Endometrial microvascular endothelial cells (primary cell): ENCODE results near the gene BOD1L2. TPM values are rescaled to one million over a fixed set of nuclear protein-coding genes. Genes with fewer than 3 reads are reported as not detected.

Experiments used
- in situ Hi-C: cut with HindIII; loops from 2 replicates; pipeline ENCODE4 v1.10.0; 2017; ENCODE audit warnings: low sequenced_read_pairs, low pct_unique_long_range_greater_than_20kb; ENCODE audit errors: inconsistent ontology term
- total RNA-seq: library from RNA; depleted of rRNA; stranded (reverse); fragments of >200 nt; gene quantifications from one replicate; pipeline ENCODE4 v1.2.3, GENCODE V29; 2015; ENCODE audit errors: inconsistent ontology term

Gene BOD1L2
- total RNA-seq, 1 donor from 2014 or later, result not detected

DNA sequence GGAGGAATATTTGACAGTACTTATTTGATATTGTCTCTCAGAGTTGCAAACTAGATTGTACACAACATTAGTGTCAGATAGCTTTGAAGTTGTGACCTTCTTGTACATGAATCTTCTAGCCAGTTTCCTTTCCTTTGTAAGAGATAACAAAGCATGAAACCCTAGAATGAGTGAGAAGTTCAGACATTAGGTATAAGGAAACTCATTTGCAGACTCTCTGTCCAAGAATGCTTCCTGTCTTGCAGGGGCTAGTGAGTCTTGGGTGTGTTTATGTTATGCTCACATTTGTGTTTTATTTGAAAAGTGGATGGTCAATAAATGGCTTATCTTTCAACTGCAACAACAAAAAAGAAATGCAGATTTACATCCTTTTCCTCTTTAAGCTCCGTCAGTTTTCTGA, 1.4 kb downstream of the BOD1L2 start:
- in situ Hi-C loops, result no loop called here

GRCh38 chr18:57149051-57149450, 2.2 kb downstream of the BOD1L2 start:
- in situ Hi-C loops, result no loop called here

GRCh38 chr18:57149531-57149930, 2.6 kb downstream of the BOD1L2 start:
- in situ Hi-C loops, result no loop called here

DNA sequence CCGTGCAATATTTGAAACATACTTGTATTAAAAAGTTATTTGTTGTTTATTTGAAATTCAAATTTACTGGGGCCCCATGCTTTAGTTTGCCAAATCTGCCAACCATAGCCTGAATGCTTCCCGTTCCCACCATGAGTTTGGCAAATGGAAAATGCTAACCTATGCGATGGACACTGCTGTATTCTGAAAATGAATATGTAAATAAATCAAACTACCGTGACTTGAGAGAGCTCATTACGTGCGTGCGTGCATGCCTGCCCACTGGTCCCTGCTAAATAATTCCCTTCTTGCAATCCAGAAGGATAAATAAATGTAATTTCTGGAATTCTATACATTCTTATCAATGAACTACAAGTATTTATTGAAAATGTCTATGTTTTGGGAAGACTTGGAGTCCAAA, 3.2 kb downstream of the BOD1L2 start:
- in situ Hi-C loops, result no loop called here

GRCh38 chr18:57150828-57151227, 3.9 kb downstream of the BOD1L2 start:
- in situ Hi-C loops, result no loop called here

DNA sequence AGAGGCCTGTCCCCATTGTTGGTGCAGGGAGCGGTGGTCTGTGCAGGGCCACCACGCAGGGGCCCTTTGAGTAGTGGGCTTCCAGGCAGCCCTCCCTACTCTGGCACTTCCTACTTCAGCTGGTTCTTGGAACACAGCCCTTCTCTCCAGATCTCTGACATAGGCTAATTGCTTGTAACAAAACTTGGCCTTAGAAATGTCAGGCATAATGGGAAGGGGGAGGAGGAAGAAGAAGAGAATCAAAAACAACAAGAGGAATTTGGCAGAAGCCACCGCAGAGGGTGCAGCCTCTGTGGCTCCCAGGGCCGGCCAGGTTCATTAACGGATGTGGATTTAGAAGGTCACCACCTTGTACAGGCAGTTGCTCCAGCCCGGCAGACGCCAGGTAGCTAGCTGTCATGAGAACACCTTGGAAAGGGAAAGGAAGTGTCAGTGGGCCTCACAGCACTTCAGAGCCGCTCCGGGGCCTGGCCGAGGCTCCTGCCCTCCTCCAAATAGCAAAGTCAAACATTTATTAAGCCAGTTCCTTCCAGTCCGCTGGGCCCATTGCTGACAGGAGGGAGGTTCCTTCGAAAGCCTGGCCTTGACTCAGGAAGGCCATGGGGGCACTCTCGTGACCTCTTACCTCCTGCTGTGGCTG, 7.4 kb downstream of the BOD1L2 start:
- in situ Hi-C loops, result no loop called here

DNA sequence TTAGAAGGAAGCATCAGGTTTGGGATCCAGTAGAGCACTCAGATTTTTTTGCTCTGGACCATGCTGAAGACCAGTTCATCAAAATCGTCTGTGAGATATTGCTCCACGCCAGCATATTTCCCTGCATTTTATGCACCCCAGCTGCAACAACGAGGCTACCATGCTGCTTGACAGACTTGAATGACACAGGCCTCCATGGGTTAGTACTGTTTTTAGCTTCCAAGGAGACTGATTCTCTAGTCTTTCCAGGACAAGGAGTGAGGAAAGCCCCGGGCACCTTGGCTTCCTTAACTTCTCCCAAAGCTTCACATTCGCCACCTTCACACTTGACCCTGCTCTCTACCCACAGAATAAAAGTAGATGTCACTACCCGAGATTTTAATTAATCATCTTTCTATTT, 17.5 kb downstream of the BOD1L2 start:
- in situ Hi-C loops, result no loop called here

DNA sequence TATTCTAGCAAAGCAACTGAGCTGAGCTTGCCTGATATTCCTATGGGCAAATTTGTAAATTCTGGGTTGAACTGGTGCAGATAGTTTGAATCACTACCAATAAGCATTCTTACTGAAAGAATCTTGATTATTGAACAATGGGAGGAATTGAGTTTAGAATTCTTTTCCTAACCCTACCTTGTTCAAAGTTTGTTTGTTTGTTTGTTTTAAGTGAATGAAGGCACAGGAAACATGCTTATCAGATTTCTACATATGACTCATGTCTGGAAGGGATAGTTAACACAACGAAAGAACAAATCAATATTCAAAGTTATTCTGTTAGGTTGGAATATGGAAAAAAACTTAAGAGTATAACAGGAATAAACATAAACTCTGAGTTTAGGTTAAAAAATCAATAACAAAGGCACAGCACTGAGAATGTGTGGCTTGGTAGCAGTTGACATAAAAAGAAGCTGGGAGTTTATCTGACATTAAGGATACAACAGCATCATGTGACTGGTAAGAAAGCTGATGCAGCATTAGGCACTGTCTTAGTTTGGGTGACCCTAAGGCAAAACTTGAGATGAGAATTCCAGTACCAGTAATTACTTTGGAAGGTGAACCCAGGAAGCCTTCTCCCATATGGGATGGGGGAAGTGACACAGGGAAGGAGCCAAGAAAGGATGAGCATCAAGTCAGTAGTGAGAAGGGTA, 20.9 kb downstream of the BOD1L2 start:
- in situ Hi-C loops, result no loop called here

DNA sequence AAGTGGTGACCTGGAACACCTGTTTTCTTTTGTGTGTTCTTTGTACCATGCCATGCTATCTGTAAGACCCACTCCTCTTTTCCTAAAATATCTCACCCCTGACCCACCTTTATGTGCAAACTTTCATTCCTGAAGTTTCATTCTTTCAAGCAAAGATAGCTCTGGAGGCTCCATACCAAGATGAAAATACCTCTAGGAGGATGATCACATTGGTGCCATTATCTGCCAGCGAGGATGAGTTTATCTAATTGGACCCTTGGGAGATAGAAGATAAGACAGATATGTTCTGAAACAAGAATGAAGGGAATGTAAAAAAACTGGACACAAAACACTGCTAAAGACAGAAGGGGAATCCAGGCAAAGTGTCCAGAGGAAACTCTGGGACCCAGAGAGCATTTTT, 24.1 kb downstream of the BOD1L2 start:
- in situ Hi-C loops, result no loop called here

DNA sequence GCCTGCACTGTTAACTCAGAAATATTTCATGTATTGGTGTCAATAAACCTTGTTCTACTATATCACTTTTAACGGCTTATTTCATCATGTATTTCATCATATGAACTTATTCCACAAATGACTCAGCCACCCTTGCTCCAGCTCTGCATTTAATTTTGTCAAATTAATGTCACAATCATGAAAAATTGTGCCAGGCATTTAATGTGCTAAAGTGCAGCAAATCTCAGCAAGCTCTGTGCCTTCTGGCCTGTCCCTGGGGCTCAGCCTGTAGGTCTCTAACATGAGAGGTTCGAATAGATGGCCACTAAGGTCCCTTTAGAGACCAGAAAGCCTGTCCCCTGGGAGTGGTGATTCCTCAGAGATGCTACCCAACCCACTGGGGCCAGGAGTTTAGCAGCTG, 28.6 kb downstream of the BOD1L2 start:
- in situ Hi-C loops, result no loop called here

- in situ Hi-C loops, result no loop called here
These were observed 38.5 kb downstream of the BOD1L2 start for GRCh38 chr18:57185434-57185833.

DNA sequence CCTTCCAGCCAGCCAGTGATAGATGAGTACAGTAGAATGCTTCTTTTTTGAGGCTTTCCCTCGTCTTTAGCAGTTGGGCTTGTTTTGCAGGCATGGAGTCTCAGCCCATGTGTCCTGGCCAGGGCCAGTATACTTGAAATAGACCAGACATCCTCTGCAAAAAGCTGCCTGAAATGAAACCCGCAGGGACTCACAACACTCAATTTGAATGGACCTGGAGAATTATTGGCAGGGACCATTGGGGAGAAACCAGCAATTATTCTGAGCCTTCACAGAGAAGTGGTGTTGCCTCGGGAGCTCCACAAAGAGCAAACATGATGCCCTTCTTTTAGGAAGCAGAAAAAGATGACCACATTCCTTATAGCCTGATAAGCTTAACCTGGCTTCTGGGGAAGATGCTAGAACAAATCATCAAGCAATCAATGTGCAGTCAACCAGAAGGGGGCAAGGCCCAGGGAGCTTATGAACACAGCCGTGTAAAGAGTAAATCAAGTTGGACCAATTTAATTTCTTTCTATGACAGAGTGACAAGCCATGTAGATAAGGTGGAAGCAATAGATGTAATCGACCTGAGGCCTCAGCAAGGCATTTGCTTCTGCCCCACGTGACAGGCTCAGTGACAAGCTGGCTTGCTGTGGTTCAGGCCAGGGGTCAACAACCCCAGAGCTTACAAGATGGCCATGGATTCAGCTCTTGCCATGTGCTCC, 42.1 kb downstream of the BOD1L2 start:
- in situ Hi-C loops, result no loop called here

GRCh38 chr18:57190026-57190425, 43.1 kb downstream of the BOD1L2 start:
- in situ Hi-C loops, result no loop called here

- in situ Hi-C loops, result no loop called here
These were observed 47.2 kb downstream of the BOD1L2 start for GRCh38 chr18:57194070-57194469.

GRCh38 chr18:57194622-57195021, 47.7 kb downstream of the BOD1L2 start:
- in situ Hi-C loops, result no loop called here

GRCh38 chr18:57195341-57195740, 48.5 kb downstream of the BOD1L2 start:
- in situ Hi-C loops, result no loop called here

DNA sequence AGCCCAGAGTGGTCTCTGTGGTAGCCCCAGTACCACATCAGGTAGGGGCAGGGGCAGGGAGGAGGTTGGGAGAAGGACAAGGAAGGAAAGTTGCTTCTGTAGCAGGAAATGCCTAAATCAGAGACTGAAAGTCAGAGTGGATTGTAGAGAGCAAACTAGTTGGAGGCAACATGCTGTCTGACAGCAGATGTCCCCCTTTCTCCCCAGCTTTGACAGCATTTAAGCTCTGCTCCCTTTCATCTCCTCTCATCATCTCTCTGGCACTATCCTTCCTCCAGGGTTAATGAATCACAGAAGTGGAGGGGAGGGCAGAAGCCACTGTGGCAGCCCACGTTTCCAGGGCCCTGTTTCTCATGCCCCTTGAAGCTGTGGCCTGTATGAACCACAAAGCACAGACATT, 50.4 kb downstream of the BOD1L2 start:
- in situ Hi-C loops, result no loop called here

DNA sequence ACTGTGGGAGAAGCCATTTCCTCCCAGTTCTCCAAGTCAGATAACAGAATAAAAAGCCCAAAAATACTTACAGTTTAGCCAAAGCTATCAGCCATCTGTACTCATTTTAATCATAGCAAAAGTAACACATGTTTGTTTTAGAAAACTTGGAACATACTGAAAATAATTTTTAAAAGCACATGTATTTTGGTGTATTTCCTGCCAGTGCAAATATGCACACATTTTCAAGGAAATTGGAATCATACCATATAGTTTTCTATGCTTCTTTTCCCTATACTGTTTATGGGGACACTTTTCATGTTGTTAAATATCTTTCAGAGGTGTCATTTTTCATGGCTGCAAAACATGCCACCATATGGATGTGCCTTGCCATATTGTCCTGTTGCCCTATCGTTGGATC, 51.2 kb downstream of the BOD1L2 start:
- in situ Hi-C loops, result no loop called here
